ENCODE results near the gene VPREB3.
A peak's percentile ranks its signal among the peaks of the same experiment; 100 is the strongest.
"Not testable (repeated sequence)": the region's sequence is repeated elsewhere in the genome, so short reads cannot be mapped to it uniquely, and the experiment has no call there.

The VPREB3 gene

DNA sequence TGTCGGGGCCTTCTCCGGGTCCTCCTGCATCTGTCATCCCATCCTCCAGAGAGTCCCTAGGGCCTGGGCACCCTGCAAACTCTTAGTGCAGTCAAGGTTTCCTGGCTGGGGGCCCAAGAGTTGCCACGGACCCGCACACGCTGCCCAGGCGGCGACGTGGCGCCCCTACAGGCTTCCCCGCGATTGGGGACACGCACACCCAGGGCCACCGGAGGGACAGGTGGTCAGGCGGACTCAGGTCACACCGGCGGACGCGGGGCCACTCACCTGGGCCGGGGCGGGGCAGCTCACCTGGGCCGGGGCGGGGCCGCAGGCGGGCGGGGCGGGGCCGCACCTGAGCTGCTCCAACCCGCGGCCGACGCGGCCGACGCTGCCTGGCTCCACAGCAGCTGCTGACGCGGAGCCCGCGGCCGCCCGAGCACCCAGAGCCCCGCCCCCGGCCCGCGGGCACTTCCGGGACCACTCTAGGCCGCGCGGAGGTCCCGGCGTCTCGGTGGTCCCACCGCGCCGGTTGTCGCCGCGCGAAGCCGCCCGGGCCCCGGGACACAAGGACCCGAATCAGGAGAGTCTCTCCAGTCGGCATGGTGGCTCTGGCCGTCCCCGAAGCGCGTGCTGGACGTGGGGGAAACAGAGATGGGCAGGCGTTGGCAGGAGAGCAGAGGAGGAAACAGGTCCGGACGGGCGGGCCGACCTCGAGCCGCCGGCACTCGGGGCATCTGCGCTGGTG lies 3.3 kb downstream of the VPREB3 start, which contains the start of gene ZNF70:
TSS of gene ZNF70 (minus strand) at position 399 of the 727 bp plus-strand sequence. CDS start 5,972 bp downstream, outside the sequence.
- DNase-seq, result peak; percentile 44 to 90 (median 82)
- intact Hi-C loops (cut with DNase I), result no loop called here

DNA sequence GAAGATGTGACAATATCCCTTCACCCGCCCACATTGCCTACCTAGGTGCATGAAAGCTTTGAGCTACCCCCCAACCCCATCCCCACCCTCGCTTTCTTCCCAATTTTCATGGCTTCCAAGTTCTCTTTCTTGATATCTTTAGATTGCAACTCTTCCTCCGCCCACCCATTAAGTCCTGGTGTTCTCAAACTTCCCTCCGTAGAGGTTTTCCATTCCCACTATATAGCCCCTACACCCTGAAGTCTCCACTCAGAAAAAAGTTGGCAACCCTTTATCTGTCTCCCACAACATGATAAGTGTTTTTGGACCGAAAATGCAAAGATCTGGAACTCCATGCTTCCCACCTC lies 3.9 kb downstream of the VPREB3 start:
- intact Hi-C loops (cut with DNase I), result no loop called here
- no peak for DNase-seq

DNA sequence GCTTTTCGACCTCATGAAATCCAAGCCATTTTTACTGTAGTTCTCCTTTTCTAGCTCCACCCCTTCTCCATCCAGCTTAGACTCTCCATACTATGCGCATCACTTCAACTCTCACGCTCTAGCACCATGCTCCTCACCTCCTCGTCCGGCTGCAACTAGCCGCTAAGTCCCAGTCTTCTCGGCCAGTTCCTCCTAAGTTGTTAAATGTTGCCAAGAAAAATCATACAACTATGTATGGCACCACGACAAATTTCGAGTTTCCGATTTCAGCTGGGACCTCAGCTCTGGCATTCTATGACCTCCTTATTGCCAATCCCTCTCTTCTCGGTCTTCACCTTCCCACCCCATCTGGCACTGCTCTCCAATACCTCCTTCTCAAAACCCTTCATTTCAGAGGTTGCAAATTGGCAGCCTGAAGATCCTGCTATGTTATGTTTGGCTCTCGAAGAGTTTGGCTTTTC lies 4.4 kb downstream of the VPREB3 start:
- intact Hi-C loops (cut with DNase I), result no loop called here
- DNase-seq, result no peak

DNA sequence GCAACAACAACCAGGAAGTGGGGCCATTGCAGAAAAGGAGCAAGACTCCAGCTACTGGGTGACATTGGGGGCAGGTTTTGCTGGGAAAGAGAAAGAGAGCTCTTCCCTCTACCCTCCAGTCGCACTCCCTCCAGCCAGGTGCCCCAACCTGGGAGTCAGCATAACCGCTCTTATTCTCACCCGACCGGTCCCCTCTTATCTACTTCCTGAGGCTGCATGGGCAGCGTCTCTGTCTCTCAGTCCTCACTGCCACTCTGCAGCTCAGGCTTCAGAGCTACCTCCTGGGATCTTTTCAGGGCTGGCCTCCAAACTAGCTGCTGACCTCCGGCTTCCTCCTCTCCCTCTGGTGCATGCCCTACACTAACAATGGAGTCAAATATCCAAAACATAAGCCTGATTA lies 8.4 kb downstream of the VPREB3 start:
- intact Hi-C loops (cut with DNase I), result no loop called here
- DNase-seq, result no peak

DNA sequence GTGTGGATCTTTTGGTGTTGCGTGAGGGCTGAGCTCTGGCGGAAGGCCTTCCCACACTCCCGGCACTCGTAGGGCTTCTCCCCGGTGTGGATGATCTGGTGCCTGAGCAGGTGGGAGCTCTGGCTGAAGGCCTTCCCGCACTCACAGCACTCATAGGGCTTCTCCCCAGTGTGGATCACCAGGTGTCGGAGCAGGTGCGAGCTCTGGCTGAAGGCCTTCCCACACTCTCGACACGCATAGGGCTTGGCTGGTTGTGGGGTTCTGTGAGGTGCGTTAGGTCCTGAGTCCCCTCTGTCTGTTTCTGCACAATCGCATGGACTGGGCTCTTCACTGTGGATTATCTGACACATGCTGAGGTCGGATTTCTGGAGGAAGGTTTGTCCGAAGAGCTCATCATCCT lies 9.7 kb downstream of the VPREB3 start:
- no peak for DNase-seq
- intact Hi-C loops (cut with DNase I), result no loop called here

DNA sequence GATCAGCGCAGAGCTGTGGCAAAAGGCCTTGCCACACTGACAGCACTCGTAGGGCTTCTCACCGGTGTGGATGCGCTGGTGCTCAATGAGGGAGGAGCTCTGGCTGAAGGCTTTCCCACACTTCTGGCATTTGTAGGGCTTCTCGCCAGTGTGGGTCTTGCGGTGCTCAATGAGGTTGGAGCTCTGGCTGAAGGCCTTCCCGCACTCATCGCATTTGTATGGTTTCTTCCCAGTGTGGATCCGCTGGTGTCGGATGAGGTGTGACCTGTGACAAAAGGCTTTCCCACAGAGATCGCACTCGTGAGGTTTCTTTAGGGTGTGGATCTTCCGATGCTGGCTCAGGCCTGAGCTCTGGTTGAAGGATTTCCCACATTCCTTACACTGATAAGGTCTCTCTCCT lies 10.2 kb downstream of the VPREB3 start:
- no peak for DNase-seq
- intact Hi-C loops (cut with DNase I), result no loop called here

DNA sequence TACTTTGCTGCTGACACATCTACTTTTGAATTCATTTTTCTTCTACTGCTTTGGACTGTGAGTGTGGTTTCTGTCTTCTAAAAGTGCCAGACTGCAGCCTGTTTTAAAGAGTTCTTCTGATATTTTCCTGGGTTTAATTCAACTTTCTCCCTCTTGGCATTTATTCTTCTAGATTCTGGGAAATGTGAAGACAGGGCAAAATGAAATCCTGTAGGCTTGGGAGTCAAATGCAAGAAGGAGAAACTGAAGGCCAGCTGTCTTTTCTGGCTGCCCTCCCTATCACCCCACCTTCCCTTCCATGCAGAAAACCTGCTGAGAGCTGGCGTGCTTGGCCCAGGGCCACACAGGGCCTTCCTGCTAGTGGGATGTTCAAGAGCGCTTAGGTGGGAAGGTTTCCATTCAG lies 10.9 kb downstream of the VPREB3 start:
- intact Hi-C loops (cut with DNase I), result no loop called here
- no peak for DNase-seq

DNA sequence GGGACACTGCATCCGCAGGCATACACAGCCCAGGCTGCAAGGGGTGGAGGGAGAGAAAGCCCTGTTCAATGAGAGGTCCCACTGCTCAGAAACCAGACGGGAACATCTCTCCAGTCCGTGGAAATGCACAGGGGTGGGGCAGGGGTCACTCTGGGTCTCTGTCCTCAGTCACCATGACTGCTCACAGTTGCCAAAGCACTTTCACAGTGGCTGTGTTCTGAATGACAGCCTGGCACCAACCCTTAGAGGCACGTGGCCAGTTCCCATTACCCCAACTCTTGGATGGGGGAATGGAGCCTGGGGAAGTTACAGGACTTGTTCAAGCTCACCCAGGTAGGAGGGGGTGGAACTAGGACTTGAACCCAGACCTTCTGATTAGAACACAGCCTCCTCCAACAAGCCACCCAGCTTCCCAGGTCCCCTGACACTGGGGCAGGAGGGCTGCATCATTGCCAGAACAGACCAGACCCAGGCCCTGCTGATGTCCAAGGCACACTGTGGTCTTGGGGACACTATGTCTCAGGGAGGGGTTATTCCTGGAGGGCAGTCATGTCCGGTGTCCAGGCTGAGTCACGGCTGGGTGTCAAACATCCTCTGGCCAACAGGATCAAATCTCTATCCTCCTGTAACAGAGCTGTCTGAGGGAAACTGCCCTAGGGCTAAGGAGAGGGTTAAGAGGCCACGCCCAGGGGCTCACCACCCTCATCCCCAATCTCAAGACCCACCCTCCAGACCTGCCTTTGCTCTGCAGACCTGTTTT lies 11.5 kb downstream of the VPREB3 start:
- DNase-seq, result peak in 8 of 42 donors; percentile 11 to 57 (median 32)
- intact Hi-C loops (cut with DNase I), result no loop called here

DNA sequence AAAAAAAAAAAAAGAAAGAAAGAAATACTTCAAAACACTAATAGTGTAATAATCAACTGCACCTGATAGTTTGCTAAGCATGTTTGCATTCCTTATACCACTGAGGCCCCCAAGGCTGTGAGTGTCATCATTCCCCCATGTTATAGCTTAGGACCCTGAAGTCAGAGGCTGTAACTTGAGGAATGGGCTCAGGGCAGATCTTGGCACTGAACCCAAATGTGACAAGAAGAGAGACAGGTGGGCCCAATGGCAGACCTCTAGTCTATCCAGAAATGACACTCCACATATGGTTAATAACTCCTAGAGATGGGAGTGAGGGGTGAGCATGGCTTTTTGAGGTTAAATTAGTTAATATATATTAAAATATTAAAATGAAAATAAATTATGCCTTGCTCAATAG lies 16.5 kb downstream of the VPREB3 start:
- no peak for DNase-seq
- intact Hi-C loops (cut with DNase I), result no loop called here

DNA sequence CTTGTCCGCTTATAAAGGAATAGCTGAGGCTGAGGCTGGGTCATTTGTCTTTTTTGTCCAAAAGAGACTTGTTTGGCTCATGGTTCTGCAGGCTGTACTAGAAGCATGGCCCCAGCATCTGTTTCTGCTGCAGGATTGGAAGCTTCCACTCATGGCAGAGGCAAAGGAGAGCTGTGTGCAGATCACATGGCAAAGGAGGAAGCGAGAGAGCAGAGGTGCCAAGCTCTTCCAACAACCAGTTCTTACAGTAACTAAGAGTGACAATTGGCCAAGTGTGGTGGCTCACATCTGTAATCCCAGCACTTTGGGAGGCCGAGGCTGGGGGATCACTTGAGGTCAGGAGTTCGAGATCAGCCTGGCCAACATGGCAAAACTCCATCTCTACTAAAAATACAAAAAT lies 26.1 kb downstream of the VPREB3 start:
- intact Hi-C loops (cut with DNase I), result not testable (repeated sequence)

DNA sequence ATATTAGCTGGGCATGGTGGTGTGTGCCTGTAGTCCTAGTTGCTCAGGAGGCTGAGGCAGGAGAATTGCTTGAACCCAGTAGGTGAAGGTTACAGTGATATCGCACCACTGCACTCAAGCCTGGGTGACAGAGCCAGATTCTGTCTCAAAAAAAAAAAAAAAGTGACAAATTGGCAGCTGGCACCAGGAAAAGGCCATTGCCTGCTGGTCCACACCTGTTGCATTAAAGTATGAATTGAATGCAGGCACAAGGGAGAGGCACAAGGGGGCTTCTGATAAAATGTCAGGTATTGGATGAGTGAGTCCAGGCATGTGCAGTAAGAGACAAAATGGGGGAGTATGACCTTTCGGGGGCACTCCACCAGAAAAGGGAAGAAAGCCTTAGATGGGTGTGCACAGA lies 31.5 kb downstream of the VPREB3 start:
- intact Hi-C loops (cut with DNase I), result no loop called here
- no peak for DNase-seq

More for the DNA sequence above, 26.1 kb downstream of the VPREB3 start:
- peak in 4 of 42 donors; percentile 17 to 32 (median 24) for DNase-seq

DNA sequence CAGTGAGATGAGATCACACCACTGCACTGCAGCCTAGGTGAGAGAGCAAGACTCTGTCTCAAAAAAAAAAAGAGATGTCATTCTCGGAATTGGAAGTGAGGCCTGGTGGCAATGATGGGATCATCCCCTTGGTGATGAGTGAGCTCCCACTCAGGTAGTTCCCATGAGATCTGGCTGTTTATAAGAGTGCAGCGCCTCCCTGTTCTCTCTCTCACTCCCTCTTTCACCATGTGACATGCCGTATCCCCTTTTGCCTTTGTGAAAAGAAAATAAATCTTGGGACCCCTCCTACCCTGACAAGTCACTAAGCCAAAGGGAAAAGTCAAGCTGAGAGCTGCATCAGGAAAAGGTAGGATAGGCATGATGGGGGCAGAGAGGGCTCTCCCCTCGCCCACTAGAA lies 32.1 kb downstream of the VPREB3 start:
- intact Hi-C loops (cut with DNase I), result no loop called here
- DNase-seq, result no peak

DNA sequence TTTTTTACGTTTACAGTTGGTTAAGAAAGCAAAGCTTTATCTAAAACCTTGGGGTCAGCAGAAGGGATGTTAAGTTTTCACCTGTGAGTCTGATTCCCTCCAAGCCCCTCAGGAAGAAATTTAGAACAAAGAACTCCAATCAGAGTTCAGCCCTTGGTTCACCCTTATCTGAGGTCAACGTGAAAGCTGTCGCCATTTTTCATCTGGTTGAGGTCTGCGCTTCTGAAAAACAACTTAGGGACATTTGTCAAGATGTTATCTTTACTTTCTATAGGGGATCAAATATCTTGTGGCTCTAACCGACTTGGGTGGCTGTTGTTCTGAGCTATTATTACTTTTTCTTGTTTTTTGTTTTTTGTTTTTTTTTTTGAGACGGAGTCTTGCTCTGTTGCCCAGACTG lies 33.4 kb downstream of the VPREB3 start:
- intact Hi-C loops (cut with DNase I), result no loop called here
- DNase-seq, result no peak

DNA sequence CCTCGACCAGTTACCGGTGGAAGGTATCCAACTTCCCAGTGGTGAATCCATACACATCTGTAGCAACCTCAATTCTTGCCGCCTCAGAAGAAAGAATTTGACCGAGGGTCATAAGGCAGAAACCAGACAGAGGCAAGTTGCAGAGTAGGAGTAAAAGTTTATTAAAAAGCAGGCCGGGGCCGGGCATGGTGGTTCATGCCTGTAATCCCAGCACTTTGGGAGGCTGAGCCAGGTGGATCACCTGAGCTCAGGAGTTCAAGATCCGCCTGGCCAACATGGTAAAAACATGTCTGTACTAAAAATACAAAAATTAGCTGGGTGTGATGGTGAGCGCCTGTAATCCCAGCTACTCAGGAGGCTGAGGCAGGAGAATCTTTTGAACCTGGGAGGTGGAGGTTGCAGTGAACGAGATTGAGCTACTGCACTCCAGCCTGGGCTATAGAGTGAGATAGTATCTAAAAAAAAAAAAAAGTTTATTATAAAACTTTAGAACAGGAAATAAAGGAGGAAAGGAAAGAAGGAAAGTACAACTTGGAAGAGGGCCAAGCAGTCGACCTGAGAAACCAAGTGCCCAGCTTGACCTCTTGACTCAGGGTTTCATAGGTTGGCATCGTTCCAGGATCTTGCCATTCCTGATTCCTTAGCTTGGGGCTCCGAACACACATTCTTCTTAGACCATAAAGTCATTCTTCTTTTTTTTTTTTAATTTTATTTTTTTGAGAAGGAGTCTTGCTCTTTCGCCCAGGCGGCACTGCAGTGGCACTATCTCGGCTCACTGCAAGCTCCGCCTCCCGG lies 35.7 kb downstream of the VPREB3 start:
- intact Hi-C loops (cut with DNase I), result no loop called here

DNA sequence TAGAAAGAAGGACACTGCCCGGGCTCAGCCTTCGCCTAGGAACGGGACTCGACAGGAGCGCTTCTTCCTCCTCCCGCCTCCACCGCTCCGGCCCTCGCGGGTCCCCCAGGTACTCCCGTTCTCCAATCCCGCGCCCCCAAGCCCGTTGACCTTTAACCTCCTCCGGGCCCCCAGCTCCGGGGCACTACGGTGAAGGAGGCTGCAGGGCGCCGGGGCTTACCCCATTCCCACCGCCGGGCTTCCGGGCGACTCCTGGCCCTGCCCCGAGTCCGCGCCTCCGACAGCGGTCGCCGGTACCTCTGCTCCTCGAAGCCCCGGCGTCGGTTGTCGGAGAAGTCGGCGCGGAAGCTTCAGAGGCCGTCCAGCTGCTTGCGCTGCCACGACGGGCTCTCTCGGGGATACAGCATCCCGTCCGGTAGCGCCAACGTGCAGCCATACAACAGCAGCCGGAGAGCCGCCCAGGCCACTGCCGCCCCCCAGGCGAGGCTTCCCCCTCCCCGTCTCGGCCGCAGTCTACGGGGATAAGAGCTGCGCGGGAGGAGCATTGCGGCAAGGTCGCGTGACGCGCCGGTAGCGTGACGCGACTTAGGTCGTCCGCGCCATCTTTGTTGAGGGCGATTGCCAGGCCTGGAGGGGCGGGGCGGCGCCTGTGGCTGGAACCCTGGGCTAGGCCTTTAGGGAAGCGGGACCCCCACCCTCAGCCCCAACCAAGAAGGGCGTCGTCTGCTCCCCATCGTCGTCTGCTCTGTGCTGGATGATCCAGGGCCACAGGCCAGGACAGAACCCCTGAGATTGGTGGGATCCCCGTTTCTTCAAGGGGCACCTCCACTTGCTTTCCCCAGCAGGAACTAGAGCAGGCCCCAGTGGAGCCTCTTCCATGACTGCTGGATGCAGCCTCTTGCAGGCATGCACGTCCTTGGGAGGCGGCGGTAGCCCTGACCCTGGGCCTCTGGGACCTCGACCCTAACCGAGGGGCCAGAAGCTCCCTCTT lies 37.1 kb downstream of the VPREB3 start:
- intact Hi-C loops (cut with DNase I), result no loop called here
- DNase-seq, result peak; percentile 81 to 97 (median 91)

More for the DNA sequence above, 35.7 kb downstream of the VPREB3 start:
- DNase-seq, result peak in 1 of 42 donors; percentile 13

DNA sequence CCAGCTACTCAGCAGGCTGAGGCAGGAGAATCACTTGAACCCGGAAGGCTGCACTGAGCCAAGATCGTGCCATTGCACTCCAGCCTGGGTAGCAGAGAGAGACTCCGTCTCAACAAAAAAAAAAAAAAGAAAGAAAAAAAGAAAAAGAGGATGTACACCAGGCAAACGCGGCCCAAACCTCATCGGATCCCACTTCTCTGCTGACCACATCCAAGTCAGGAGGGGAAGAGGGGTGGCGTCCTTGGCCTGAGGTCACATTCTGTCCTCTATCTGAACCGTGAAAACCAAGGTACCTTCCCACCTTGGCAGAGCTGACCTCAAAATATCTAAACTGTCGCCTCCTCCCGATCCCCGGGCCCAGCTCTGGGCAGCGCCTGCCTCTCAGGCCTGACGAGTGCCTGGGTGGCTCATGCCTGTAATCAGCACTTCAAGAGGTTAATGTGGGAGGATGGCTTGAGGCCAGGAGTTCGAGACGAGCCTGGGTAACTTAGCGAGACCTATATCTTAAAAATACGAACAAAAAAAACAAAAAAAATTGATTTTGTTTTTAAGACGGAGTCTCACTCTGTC lies 38.3 kb downstream of the VPREB3 start:
- no peak for DNase-seq

DNA sequence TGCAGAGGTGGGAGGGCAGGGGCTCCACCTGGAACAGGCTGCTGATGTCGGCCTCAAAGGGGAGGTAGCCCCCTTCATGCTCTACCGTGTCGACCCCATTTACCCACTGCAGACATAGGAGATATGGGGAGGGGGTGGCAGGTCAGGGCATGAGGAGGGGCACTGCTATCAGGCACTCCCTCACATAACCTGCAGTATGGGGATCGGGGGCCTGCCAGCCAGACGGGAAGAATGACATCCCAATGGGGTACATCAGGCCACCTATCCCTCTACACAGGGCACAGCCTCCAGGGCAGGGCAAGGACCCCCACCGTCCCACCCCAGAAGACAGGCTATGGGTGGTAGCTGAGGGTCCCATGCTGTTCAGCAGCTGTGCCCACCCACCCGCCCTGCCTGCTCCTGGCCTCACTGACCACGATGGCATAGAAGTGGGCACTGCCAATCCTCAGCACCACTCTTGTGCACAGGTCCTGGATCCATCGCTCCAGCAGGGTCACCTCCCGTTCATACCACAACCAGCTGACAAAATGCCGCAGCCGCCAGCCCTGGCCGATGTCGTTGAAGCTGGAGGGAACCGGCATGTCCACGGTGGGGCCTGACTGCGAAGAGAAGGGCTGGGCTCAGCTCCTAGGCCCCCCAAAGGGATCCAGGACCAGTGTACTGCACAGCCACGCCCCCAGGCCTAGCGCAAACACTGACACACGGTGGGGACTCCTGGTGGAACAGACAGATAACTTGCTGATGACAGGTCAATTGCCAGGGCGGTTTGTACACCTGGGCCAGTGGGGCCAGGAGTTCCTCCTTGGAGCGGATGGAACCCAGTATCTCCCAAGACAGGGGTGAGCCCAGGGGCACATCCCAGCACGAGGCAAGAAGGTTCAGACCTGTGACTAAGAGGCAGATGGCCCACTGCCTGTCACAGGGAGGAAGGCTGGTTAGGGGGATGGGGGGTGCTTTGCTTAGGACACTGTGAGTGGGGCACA lies 39.3 kb downstream of the VPREB3 start:
- intact Hi-C loops (cut with DNase I), result no loop called here
- DNase-seq, result no peak

More for the DNA sequence above, 38.3 kb downstream of the VPREB3 start:
- intact Hi-C loops (cut with DNase I), result no loop called here
